RCC 7860 (cell line): ENCODE results near the gene KRT78.

Experiments used
- DNase-seq: peaks from one replicate; pipeline ENCODE4 v3.0.0-alpha.2; 2015; ENCODE audit warnings: low spot score
- FAIRE-seq: peaks from 2 replicates; lab custom pipeline; 2012; peaks lifted over from hg19 to GRCh38; lab: Jason Lieb, UNC

KRT78 gene

DNA sequence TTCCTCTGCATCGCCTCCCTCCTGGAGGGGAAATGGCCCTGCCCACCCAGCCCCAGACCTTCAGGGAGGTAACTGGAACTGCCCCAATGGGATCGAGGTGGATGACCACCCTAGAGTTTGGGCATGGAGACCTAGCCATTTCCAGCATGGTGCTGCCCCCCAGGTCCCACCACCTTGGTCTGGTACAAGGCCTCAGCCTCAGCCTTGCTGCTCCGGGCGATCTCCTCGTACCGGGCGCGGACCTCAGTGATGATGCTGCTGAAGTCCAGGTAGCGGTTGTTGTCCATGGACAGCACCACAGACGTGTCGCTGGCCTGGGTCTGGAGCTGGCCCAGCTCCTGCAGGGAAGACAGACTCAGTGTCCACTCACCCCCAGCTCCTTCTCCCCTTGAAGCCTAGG lies 4.4 kb downstream of the KRT78 start:
- DNase-seq, result no peak
- FAIRE-seq, result no peak

DNA sequence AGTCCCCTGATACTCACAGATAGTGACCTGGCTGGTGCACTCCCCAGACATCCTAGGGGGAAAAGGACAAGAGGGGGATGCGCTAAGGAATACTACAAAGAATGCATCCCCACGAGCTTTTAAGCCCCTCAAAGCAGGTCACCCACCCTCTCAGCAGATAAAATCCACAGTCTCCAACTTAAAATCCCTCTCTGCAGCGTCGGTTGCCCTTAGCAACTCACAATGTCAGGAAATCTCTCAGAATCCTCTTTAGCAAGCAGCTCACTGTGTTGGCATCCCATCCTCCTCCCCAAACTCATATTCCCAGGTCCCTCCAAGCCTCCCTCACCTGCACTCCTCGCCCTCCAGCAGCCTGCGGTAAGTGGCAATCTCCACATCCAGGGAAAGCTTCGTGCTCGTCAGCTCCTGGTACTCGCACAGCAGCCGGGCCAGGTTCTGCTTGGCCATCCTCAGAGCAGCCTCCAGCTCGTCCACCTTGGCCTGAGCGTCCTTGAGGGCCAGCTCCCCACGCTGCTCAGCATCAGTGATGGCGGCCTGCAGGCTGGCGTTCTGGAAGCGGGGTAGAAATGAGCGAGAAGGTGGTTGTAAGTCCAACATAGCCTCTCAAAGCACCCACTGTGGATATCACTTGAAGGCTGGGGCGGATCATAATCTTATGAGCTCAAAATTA lies 9.2 kb downstream of the KRT78 start:
- FAIRE-seq, result no peak
- no peak for DNase-seq

DNA sequence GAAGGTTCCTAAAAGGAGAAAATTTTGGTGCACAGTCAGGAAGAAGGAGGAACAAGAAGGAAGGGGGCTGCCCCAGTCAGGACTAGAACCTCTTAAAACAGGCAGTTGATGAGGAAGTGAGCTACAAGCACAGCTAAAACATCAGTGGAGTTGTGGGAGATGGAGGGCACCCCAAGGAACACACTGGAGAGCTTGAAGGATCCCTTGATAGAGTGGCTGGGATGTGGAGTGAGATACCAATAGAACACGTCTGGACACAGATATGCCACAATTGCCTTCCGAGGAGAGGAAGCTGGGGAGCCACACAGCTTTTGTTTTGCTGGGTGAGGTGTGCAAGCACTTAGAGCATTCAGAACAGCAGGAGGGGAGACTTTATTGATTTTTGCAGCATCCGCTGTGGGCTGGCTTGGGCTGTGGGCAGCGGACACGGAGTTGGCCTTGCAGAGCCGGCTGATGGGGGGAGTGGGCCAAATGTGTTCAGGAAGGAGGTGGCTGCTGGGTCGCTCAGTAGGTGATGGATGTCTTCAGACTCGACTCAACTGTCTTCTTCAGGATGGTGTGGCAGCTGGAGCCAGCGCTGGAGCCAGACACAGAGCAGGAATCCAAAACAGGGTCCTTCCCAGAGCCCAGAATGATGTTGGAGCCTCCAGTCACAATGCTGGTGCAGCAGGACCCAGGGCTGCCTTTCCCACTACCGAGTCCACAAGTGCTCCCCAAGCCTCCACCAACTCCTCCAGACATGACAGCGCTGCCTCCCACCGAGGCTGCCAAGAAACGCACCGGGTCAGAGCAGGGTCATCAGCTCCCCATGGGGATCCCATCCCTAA lies 10.0 kb downstream of the KRT78 start:
- FAIRE-seq (no peak), DNase-seq (no peak)

DNA sequence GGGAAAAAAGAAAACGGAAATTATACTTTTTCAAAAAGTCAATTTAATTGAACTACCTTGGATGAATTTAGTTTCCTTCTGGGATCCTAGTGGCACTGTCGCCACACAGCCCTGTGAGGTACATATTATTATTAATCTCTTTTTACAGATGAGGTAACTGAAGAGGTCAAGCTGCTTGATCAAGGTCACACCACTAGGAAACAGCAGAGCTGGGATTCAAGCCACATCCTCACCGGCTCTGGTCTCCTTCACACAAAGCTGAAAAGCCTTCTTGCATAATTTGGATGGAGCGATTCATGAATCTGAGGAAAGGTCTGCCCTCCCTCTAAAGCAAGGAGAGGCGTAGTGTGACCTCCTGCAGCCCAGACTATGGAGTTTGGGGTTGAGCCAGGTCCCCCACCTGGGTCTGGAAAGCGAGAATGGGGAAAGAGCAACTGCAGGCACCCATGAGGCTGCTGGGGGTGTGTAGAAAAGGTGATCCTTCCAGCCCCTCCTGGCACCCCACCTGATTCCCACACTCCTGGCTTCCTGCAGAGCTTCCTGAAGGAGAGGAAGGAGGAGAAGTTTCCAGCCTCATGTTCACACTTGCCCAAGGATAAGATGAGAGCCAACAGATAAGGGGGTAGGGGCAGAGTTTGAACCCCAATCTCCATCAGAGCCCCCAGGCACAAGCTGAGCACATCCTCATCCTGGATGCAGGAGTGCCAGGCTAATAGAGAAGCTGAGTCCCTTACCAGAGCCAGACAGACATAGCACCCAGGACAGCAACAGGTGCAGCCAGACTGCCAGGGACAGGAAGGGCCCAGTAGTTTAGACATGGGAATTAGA lies 10.8 kb downstream of the KRT78 start:
- DNase-seq (peak; percentile 62), FAIRE-seq (no peak)

DNA sequence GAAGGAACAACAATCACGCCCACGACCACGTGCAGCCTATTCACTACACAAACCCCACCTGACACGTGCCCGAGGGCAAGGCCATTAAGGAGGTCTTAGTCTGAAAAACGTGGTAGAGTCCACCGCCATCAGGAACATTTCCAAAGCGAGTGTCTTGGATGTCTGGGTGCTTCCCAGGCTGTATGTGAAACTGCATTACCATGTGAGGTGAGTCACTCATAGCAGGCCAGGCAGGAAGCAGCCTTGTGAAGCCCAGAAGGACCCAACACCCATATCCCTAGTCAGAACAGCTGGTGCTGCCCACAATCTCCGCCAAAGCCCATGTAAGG lies 11.4 kb downstream of the KRT78 start:
- DNase-seq, result peak; percentile 86
- FAIRE-seq, result peak; percentile 84

DNA sequence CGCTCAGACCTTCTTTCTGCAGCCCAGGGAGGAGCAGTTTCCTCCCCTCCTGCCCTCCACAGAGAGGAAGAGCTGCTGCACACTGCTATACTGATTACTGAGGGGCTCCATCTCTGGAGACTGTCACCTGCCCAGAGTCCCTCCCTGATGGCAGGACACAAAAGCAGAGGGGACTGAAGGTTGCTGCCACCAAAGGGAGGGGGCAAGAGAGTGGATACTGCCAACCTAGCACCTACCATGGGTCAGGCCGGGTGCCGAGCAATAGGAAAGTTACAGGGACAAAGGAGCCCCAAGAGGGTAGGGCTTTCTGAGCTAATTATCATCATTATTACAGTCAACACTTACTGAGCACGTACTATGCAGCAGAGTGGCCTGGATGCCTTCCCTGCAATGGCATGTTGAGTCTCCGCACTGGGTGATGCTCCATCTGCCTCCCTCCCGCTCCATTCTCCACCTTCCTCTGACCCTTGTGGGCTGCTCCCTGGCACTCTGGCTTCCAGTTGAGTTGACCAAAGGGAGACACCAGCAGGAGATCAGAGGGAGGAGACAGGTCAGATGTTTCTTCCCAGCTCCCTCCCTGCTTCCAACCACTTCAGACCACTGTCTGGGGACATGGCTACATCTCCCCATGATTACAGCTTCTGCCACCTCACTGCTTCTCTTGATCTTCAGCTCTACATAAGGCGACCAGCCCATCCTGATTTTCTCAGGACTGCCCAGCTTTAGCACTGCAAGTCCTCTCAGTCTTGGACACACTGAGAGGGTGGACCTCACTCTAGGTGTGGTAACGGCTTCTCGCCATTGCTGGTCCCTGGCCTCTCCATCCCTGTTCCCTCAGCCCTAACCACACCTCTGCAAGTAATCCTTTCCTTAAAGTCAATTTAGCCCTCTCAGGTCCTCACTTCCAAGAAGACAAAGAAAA lies 12.0 kb downstream of the KRT78 start:
- FAIRE-seq, result no peak
- DNase-seq, result peak; percentile 43

DNA sequence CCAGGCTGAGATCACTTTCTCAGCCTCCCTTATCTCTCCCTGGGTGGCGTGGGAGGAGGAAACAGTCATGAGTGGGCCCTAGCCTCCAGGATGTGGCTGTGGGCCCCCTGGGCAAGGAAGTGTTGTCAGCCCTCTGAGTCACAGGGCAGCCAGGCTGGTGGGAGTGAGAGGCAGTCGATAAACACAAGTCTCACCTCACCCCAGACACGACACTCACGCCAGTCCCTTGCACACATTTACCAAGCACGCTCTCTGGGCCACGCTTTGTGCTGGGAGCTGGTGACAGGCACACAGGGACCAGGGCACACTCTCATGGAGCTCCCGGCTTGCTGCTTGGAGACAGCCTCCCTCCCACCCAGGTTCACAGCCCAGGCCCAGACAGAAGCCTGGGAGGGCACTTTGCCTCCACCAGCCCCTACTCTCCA lies 12.7 kb downstream of the KRT78 start:
- peak; percentile 79 for FAIRE-seq
- peak; percentile 90 for DNase-seq

DNA sequence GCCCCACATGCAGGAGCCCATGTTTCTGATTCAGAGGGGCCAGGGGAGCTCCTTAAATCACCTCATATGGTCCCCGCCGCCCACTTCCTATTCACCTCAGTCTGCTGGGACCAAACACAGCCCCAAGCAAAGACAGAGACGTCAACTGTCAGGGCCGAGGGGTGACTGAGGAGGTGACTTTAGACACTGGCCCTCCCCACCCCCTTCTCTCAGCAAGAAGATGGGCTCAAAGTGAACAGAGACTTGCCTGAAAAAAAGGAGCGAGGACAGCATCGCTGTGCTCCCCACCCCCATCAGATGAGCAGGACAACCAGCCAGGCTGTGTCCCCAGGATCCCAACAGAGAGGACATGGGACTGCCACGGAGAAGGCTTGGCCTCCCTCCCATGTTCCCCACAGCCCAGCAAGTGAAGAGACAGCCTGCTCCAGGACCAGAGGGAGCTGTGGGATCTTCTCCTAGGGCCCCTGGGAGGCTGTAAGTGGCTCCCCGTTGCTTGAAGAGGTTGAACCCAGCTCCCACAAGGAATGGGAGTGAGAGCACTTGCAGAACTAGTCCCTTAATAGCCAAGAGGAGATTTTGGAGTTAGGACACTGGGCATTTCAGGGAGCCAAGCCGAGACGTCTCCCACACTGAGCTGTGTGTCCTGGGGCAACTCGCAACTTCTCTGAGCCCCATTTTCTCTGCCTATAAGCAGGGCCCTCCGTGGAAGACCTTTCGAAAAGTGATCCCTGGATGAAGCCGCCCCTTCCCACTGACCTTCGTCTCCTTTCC lies 13.3 kb downstream of the KRT78 start:
- FAIRE-seq, result no peak
- no peak for DNase-seq

DNA sequence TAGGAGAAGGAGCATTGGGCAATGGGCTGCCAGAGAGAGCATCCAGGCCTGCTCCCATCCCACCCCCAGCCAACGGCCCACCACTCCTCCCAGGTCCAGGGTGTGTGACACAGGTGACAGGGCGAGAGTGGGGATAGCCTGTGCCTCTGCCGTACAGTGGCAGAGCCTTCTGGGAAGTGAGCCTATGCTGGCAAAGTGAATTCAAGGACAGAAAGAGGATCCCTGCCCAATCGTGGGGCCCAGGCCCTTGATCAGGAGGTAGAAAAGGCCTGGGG lies 14.1 kb downstream of the KRT78 start:
- FAIRE-seq (no peak), DNase-seq (no peak)

DNA sequence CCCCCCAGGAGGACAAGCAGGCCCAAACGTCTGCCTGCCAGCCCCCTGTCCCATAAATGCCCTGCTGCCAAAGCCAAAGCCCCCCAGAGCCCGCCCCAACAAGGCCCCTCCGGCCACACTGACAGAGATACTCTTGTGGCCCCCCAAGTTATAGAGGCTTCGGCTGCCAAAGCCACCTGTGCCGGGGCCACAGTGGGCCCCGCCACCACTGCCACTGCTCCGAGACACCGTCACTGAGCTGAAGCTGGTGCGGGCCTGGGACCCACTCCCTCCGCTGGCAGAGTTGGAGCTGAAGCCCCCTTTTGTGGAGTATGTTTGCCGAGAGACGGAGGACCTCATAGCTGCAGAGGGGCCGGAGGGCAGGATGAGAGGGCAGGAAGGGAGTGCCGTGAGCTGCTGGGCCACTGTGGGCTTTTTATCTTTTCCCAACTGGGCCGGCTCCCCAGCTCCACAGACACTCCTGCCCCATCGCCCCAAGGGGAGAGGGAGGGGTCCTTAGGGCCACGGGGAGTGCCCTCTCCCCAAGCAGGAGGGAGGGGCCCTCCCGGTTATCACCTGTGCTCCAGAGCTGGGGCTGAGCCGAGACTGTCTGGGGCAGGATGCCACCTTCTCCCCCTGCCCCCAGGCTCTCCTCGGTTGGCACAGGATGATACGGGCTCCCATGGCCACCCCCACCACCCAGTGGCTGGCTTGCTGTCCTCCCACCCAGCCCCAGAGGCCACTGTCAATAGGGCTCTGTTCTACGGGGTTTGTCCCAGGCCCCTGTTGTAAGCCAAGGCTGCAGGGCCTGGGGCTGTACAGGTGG lies 14.7 kb downstream of the KRT78 start, which contains the start of gene KRT79:
Gene KRT79 (minus strand): TSS at position 390 of the 805 bp plus-strand sequence. CDS start 51 bp downstream, at position 339.
- DNase-seq (no peak), FAIRE-seq (no peak)

DNA sequence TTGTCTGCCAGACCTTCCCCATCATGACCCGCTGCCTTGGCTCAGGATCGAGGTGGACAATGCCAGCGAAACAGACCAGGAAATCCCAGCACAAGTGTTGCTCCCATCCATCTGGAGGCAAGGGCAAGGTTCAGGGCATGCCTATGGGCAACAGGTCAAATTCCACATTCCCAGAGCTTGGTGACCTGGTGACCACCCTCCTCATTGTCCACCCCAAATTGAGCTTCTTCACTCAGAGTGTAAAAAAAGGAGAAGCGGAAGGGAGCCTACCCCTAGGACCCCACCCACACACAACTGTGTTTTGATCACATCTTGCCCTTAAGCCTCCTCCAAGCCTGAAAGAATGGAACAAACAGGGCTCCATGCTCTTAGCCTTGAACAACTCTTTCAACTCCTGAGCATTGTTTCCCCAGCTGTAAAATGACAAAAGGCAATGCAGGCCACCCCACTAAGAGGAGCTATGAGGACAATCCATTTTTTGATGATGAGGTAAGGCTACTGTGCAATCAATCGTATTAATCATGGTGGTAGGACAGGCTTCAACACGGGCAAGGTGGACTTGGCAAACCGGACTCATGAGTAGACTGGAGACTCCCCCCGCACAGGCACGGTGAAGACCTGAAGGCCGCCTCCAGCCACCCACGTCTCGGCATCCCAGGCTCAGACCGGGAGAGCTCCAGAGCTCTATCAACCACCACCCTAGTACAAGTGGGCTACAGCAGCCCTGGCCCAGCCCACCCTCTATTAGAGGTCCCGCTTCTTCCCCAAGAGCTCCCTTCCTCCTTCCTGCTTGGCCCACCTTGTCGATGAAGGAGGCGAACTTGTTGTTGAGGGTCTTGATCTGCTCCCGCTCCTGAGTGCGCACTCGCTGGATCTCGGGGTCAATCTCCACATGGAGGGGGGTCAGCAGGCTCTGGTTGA lies 15.5 kb downstream of the KRT78 start:
- FAIRE-seq, result no peak

DNA sequence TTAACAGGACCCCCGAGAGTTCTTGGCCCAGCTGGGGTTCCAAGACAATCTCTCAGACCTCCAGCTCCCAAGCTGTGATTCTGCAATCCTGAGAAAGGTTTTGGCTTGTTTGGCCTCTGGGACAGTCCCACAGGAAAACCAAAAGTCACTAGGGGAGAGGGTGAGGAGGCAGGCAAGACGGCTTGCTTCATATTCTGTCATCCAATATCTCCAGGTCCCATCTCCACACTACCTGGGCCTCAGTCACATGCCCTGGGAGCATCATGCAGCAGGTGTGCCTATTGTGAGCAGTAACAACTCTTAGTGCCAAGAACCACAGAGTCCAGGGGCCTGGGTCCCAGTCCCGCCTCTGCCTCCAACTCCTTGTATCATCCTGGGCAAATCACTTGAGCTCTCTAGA lies 16.3 kb downstream of the KRT78 start:
- no peak for DNase-seq
- FAIRE-seq, result no peak

More for the DNA sequence above, 15.5 kb downstream of the KRT78 start:
- no peak for DNase-seq

DNA sequence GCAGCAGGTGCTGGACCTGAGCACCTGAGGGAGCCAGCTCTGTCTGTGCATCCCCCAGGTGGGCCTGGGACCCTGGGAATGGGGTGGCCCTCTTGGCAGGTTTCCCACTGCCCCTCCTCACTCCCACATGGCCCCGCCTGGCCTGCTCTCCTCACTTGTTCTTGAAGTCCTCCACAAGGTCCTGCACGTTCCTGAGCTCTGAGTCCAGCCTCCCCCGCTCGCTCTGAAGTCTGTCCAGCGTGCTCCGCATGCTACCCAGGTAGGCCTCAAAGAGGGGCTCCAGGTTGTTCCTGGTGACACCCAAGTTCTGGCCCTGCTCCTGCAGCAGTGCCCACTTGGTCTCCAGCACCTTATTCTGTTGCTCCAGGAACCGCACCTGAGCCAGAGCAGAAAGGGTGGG lies 17.5 kb downstream of the KRT78 start:
- no peak for FAIRE-seq
- DNase-seq, result no peak

DNA sequence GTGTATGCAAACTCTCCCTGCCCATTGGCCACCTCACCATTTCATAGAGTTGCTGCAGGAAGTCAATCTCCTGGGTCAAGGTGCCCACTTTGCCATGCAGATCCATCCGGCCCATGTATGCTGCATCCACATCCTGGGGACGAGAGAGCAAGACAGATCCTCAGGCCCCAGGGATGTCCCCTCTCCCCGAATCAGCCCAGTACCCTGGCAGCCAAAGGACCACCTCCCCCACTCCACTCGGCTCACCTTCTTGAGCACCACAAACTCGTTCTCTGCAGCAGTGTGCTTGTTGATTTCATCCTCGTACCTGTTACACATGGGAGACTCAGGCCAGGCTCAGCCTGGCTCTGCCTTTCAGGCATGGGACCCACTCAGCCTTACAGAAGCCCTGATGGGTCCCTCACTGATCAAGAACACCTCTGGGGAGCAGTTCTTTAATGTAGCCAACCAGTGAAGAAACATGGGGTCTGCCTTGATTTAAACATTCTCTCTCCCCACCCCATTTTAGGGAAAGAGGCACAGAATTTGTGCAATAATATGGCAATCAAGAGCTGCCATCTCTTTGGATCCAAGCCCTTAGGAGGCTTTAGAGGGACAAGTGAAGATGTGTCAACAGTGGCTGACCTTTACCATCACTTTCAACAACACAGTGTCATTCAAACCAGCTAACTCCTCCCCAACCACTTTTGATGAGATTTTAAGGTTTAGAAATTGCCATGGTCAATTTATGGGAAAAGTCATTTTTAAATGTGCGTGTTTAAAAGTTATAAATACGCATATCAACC lies 18.6 kb downstream of the KRT78 start:
- FAIRE-seq, result no peak

DNA sequence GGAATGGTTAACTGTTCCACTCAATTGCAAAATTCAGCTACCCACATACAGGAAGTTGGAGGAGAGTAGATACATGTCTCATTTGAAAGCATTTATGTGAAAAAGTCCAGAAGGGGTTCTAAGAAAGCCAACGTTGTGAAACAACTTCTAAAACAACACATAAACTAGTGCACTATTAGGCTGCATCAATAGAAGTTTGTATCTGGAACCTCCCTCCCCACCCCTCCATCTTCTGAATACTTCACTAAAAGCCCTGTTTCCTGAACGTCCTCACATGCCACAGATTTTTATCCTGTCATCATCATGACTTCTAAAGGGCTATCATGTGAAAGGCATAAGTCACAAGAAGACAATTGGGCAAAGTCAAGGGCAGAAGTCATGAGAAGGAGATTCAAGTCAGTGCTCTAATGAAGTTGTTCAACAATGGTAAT lies 20.2 kb downstream of the KRT78 start:
- FAIRE-seq (no peak), DNase-seq (no peak)

More for the DNA sequence above, 18.6 kb downstream of the KRT78 start:
- DNase-seq, result no peak

DNA sequence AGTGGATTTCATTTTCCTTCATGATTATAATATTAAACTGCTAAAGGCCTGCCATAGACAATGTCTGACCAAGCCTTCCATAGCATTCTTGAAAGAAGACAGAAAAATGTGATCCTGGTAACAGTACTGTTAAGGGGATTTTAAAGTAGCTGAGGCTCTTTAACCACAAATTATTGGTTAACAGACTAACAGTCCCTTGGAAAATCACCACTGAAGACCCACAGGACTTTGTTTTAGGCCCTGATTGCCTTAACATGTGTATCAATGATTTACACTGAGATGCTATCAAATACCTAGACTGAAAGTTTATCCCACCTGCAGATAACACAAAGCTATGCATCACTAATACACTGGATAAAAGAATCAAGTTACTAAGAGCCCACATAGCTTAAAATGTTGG lies 20.6 kb downstream of the KRT78 start:
- FAIRE-seq (peak; percentile 78), DNase-seq (peak; percentile 25)

DNA sequence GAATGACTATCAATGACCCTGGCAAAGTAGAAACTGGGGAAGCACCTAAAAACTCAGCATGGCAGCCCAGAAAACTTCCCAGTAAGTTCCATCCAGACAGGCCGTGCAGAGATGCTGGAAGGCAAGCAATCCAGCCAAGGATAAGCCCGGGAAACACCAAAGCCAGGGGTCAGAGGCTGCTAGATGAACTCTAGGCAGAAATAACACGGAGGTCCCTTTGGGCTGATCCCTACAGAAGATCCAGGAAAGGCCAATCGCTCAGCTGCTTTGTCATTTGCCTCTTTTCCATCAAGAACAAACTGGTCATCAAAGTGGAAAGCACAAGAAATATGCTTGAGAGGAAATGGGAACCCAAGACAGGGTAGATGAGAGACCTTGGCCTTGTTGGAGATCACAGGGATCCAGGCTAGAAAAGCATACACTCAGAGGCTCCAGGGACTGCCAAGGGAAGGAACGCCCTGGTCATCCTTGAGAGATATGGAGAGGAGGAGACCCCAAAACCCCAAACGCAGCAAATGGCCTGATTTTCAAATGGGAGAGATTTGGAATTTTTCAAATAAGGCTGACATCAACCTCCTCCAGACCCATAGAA lies 21.2 kb downstream of the KRT78 start:
- no peak for FAIRE-seq
- no peak for DNase-seq
